Measurements from ENCODE around the gene GPR27. TPM values are rescaled to one million over a fixed set of nuclear protein-coding genes. Genes with fewer than 3 reads are reported as not detected.

Gene GPR27
- total and polyA plus RNA-seq, 2 experiments from 2014 or later = 7.8 to 11.8 TPM

DNA sequence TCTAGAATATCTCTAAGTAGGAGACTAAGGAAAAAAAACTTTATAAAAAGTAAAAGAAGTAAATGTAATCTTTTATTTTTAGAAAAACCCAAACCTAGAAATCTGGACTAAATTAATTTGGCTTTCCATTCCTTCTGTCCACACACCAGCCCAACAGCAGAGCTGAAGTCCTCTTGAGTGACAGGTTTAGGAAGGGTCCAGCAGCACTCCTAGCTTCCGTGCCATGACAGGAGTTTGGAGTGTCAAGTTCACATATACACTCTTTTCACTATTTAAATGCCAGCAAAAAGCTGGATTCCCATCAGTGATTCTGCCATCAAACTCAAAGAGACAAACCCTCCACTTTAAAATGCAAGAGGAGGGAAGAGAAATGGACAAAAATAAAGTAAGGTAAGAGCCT lies 18.2 kb downstream of the GPR27 start:
- H2AFZ ChIP-seq = no peak overlapping the region
- H3F3A ChIP-seq (replicated peaks; ENCODE audit: low read depth) = no peaks in the 10 kb centered on the region
- H3K27me3 Mint-ChIP-seq (ENCODE audit: insufficient read depth, low read depth, poor library complexity) = peaks cover 4% of the 10 kb centered on the region
- TF ChIP-seq, protein P1, sequence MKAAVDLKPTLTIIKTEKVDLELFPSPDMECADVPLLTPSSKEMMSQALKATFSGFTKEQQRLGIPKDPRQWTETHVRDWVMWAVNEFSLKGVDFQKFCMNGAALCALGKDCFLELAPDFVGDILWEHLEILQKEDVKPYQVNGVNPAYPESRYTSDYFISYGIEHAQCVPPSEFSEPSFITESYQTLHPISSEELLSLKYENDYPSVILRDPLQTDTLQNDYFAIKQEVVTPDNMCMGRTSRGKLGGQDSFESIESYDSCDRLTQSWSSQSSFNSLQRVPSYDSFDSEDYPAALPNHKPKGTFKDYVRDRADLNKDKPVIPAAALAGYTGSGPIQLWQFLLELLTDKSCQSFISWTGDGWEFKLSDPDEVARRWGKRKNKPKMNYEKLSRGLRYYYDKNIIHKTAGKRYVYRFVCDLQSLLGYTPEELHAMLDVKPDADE (IDR thresholded peaks at IDR 0.05) = no peak
- no peak for TF ChIP-seq EZH2 (IDR thresholded peaks at IDR 0.05; ENCODE audit: low read depth, unreplicated experiment)
- TF ChIP-seq CREB1 (CRISPR knock-in tag; IDR thresholded peaks at IDR 0.05; ENCODE audit: low read depth) = no peak
- no peak for TF ChIP-seq STAT1 (IDR thresholded peaks at IDR 0.05; ENCODE audit: unreplicated experiment)
- TF ChIP-seq, protein P2, sequence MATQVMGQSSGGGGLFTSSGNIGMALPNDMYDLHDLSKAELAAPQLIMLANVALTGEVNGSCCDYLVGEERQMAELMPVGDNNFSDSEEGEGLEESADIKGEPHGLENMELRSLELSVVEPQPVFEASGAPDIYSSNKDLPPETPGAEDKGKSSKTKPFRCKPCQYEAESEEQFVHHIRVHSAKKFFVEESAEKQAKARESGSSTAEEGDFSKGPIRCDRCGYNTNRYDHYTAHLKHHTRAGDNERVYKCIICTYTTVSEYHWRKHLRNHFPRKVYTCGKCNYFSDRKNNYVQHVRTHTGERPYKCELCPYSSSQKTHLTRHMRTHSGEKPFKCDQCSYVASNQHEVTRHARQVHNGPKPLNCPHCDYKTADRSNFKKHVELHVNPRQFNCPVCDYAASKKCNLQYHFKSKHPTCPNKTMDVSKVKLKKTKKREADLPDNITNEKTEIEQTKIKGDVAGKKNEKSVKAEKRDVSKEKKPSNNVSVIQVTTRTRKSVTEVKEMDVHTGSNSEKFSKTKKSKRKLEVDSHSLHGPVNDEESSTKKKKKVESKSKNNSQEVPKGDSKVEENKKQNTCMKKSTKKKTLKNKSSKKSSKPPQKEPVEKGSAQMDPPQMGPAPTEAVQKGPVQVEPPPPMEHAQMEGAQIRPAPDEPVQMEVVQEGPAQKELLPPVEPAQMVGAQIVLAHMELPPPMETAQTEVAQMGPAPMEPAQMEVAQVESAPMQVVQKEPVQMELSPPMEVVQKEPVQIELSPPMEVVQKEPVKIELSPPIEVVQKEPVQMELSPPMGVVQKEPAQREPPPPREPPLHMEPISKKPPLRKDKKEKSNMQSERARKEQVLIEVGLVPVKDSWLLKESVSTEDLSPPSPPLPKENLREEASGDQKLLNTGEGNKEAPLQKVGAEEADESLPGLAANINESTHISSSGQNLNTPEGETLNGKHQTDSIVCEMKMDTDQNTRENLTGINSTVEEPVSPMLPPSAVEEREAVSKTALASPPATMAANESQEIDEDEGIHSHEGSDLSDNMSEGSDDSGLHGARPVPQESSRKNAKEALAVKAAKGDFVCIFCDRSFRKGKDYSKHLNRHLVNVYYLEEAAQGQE (IDR thresholded peaks at IDR 0.05; ENCODE audit: unreplicated experiment) = no peak
- no peak for TF ChIP-seq ZNF331 (CRISPR knock-in tag; IDR thresholded peaks at IDR 0.05; ENCODE audit: low read depth)
- TF ChIP-seq, protein P3, sequence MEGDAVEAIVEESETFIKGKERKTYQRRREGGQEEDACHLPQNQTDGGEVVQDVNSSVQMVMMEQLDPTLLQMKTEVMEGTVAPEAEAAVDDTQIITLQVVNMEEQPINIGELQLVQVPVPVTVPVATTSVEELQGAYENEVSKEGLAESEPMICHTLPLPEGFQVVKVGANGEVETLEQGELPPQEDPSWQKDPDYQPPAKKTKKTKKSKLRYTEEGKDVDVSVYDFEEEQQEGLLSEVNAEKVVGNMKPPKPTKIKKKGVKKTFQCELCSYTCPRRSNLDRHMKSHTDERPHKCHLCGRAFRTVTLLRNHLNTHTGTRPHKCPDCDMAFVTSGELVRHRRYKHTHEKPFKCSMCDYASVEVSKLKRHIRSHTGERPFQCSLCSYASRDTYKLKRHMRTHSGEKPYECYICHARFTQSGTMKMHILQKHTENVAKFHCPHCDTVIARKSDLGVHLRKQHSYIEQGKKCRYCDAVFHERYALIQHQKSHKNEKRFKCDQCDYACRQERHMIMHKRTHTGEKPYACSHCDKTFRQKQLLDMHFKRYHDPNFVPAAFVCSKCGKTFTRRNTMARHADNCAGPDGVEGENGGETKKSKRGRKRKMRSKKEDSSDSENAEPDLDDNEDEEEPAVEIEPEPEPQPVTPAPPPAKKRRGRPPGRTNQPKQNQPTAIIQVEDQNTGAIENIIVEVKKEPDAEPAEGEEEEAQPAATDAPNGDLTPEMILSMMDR (conservative IDR thresholded peaks at IDR 0.05; ENCODE audit: low read depth in 2 of 2) = no peak
- no peak for TF ChIP-seq NANOG (IDR thresholded peaks at IDR 0.05; ENCODE audit: borderline replicate concordance)
- no peak for TF ChIP-seq EZH2phosphoT487 (IDR thresholded peaks at IDR 0.05; ENCODE audit: unreplicated experiment)
- no peak for TF ChIP-seq ZNF114 (CRISPR knock-in tag; IDR thresholded peaks at IDR 0.05)
- TF ChIP-seq, protein P4, sequence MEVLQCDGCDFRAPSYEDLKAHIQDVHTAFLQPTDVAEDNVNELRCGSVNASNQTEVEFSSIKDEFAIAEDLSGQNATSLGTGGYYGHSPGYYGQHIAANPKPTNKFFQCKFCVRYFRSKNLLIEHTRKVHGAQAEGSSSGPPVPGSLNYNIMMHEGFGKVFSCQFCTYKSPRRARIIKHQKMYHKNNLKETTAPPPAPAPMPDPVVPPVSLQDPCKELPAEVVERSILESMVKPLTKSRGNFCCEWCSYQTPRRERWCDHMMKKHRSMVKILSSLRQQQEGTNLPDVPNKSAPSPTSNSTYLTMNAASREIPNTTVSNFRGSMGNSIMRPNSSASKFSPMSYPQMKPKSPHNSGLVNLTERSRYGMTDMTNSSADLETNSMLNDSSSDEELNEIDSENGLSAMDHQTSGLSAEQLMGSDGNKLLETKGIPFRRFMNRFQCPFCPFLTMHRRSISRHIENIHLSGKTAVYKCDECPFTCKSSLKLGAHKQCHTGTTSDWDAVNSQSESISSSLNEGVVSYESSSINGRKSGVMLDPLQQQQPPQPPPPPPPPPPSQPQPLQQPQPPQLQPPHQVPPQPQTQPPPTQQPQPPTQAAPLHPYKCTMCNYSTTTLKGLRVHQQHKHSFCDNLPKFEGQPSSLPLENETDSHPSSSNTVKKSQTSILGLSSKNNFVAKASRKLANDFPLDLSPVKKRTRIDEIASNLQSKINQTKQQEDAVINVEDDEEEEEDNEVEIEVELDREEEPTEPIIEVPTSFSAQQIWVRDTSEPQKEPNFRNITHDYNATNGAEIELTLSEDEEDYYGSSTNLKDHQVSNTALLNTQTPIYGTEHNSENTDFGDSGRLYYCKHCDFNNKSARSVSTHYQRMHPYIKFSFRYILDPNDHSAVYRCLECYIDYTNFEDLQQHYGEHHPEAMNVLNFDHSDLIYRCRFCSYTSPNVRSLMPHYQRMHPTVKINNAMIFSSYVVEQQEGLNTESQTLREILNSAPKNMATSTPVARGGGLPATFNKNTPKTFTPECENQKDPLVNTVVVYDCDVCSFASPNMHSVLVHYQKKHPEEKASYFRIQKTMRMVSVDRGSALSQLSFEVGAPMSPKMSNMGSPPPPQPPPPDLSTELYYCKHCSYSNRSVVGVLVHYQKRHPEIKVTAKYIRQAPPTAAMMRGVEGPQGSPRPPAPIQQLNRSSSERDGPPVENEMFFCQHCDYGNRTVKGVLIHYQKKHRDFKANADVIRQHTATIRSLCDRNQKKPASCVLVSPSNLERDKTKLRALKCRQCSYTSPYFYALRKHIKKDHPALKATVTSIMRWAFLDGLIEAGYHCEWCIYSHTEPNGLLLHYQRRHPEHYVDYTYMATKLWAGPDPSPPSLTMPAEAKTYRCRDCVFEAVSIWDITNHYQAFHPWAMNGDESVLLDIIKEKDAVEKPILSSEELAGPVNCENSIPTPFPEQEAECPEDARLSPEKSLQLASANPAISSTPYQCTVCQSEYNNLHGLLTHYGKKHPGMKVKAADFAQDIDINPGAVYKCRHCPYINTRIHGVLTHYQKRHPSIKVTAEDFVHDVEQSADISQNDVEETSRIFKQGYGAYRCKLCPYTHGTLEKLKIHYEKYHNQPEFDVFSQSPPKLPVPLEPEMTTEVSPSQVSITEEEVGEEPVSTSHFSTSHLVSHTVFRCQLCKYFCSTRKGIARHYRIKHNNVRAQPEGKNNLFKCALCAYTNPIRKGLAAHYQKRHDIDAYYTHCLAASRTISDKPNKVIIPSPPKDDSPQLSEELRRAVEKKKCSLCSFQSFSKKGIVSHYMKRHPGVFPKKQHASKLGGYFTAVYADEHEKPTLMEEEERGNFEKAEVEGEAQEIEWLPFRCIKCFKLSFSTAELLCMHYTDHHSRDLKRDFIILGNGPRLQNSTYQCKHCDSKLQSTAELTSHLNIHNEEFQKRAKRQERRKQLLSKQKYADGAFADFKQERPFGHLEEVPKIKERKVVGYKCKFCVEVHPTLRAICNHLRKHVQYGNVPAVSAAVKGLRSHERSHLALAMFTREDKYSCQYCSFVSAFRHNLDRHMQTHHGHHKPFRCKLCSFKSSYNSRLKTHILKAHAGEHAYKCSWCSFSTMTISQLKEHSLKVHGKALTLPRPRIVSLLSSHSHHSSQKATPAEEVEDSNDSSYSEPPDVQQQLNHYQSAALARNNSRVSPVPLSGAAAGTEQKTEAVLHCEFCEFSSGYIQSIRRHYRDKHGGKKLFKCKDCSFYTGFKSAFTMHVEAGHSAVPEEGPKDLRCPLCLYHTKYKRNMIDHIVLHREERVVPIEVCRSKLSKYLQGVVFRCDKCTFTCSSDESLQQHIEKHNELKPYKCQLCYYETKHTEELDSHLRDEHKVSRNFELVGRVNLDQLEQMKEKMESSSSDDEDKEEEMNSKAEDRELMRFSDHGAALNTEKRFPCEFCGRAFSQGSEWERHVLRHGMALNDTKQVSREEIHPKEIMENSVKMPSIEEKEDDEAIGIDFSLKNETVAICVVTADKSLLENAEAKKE (CRISPR knock-in tag; IDR thresholded peaks at IDR 0.05) = no peak
- no peak for TF ChIP-seq JUNB (IDR thresholded peaks at IDR 0.05; ENCODE audit: unreplicated experiment)
- TF ChIP-seq POLR2AphosphoS5 (IDR thresholded peaks at IDR 0.05; ENCODE audit: low read depth) = no peak
- H3K27ac ChIP-seq (ENCODE audit: low read depth) = no peak overlapping the region
- H3K4me3 Mint-ChIP-seq = no peak overlapping the region; the same call in 2 of the 3 replicates
- no peak overlapping the region for H3K27ac Mint-ChIP-seq
- H3K27me3 ChIP-seq (ENCODE audit: insufficient read depth) = no peaks in the 10 kb centered on the region
- H4K20me1 ChIP-seq (replicated peaks; ENCODE audit: insufficient read depth) = no peaks in the 10 kb centered on the region
- H3K79me2 ChIP-seq (replicated peaks; ENCODE audit: insufficient read depth) = no peaks in the 10 kb centered on the region
- no peaks in the 10 kb centered on the region for H3K36me3 Mint-ChIP-seq (ENCODE audit: low read depth)
- H3K4me3 ChIP-seq = no peak overlapping the region; the same call in 1 of the 2 replicates
- no peaks in the 10 kb centered on the region for H3K36me3 ChIP-seq (ENCODE audit: insufficient read depth)
- H3K4me2 ChIP-seq = peak overlapping the region; percentile 54
- ATAC-seq = peak; percentile 44
- H3K4me1 ChIP-seq (ENCODE audit: insufficient read depth) = peaks cover 47% of the 10 kb centered on the region
- H3K9me2 ChIP-seq (ENCODE audit: insufficient read depth) = no peaks in the 10 kb centered on the region
- no peaks in the 10 kb centered on the region for H3K9me3 Mint-ChIP-seq
- no peak for DNase-seq (ENCODE audit: low spot score)
- H3K4me1 Mint-ChIP-seq = peaks cover 34% of the 10 kb centered on the region
